ENCODE results near the gene TAAR2. TPM values are rescaled to one million over a fixed set of nuclear protein-coding genes. Genes with fewer than 3 reads are reported as not detected.

TAAR2 gene
- not detected for total RNA-seq

- no peak within 1 kb of the TSS for H3K9ac ChIP-seq (ENCODE audit: low read depth in 2 of 2, low read length in 2 of 2)
- intact Hi-C loops (cut with DNase I), result no loop called here
- H3K4me3 ChIP-seq, result no peak within 1 kb of the TSS
- no peak for DNase-seq
- no peaks in the 10 kb centered on the region for H3K27me3 ChIP-seq
- no peaks in the 10 kb centered on the region for H3K9me3 ChIP-seq
- H3K27ac ChIP-seq, result no peak within 1 kb of the TSS
- TF ChIP-seq CTCF (IDR thresholded peaks at IDR 0.05), result no peak
- H3K36me3 ChIP-seq, result no peaks in the 10 kb centered on the region
- H3K4me1 ChIP-seq, result no peaks in the 10 kb centered on the region
These were observed at the start of gene TAAR2 for GRCh38 chr6:132624175-132624574. Gene TAAR2 (minus strand): TSS chr6:132624275. CDS start chr6:132624275, 0 bp downstream.

- H3K4me3 ChIP-seq, result no peak overlapping the region
- no peaks in the 10 kb centered on the region for H3K4me1 ChIP-seq
- H3K9me3 ChIP-seq, result no peaks in the 10 kb centered on the region
- DNase-seq, result no peak
- no peaks in the 10 kb centered on the region for H3K36me3 ChIP-seq
- intact Hi-C loops (cut with DNase I), result no loop called here
- no peak overlapping the region for H3K9ac ChIP-seq (ENCODE audit: low read depth in 2 of 2, low read length in 2 of 2)
- TF ChIP-seq CTCF (IDR thresholded peaks at IDR 0.05), result no peak
- no peaks in the 10 kb centered on the region for H3K27me3 ChIP-seq
- no peak overlapping the region for H3K27ac ChIP-seq
These were observed 49.5 kb upstream of the TAAR2 start for GRCh38 chr6:132673376-132674094.

- H3K27ac ChIP-seq, result no peak overlapping the region
- intact Hi-C loops (cut with DNase I), result no loop called here
- no peak for TF ChIP-seq CTCF (IDR thresholded peaks at IDR 0.05)
- no peaks in the 10 kb centered on the region for H3K4me1 ChIP-seq
- H3K9ac ChIP-seq (ENCODE audit: low read depth in 2 of 2, low read length in 2 of 2), result no peak overlapping the region
- no peak for DNase-seq
- no peaks in the 10 kb centered on the region for H3K36me3 ChIP-seq
- H3K4me3 ChIP-seq, result no peak overlapping the region
- no peaks in the 10 kb centered on the region for H3K27me3 ChIP-seq
- no peaks in the 10 kb centered on the region for H3K9me3 ChIP-seq
These were observed 47.2 kb upstream of the TAAR2 start for GRCh38 chr6:132671295-132671694.

GRCh38 chr6:132669690-132670291 lies 45.7 kb upstream of the TAAR2 start:
- no peak overlapping the region for H3K9ac ChIP-seq (ENCODE audit: low read depth in 2 of 2, low read length in 2 of 2)
- intact Hi-C loops (cut with DNase I), result loop anchor here (5.0 to 10.0 kb wide), 3 partner anchors 48 to 135 kb away; partner anchors contain the start of gene TAAR9
- H3K27ac ChIP-seq, result no peak overlapping the region
- no peak overlapping the region for H3K4me3 ChIP-seq
- H3K9me3 ChIP-seq, result no peaks in the 10 kb centered on the region
- no peak for DNase-seq
- H3K4me1 ChIP-seq, result no peaks in the 10 kb centered on the region
- peak; percentile 31 for TF ChIP-seq CTCF (IDR thresholded peaks at IDR 0.05)
- no peaks in the 10 kb centered on the region for H3K36me3 ChIP-seq
- no peaks in the 10 kb centered on the region for H3K27me3 ChIP-seq

GRCh38 chr6:132666118-132666517 lies 42.0 kb upstream of the TAAR2 start:
- H3K4me1 ChIP-seq, result no peaks in the 10 kb centered on the region
- no peak overlapping the region for H3K4me3 ChIP-seq
- H3K27me3 ChIP-seq, result no peaks in the 10 kb centered on the region
- no peak overlapping the region for H3K9ac ChIP-seq (ENCODE audit: low read depth in 2 of 2, low read length in 2 of 2)
- no peak for DNase-seq
- no peaks in the 10 kb centered on the region for H3K9me3 ChIP-seq
- intact Hi-C loops (cut with DNase I), result loop anchor here (5.0 to 10.0 kb wide), 3 partner anchors 51 to 131 kb away; partner anchors contain the start of gene TAAR9
- H3K36me3 ChIP-seq, result no peaks in the 10 kb centered on the region
- H3K27ac ChIP-seq, result no peak overlapping the region
- TF ChIP-seq CTCF (IDR thresholded peaks at IDR 0.05), result no peak

All from colonic mucosa (tissue), 4 donors.